ENCODE measurements around the gene RNLS.

RNLS gene

GRCh38 chr10:88528806-88529570 is 54.1 kb downstream of the RNLS start:
- no peak for ATAC-seq
- no peak for TF ChIP-seq ZNF8 (CRISPR knock-in tag; IDR thresholded peaks at IDR 0.05)
- no peak for TF ChIP-seq CREB5 (CRISPR knock-in tag; IDR thresholded peaks at IDR 0.05; ENCODE audit: low read depth)
- no peak for TF ChIP-seq ARNTL (CRISPR knock-in tag; IDR thresholded peaks at IDR 0.05; ENCODE audit: borderline replicate concordance, low read depth)
- no peak for TF ChIP-seq CSRNP3 (CRISPR knock-in tag; IDR thresholded peaks at IDR 0.05)
- TF ChIP-seq CSDC2 (CRISPR knock-in tag; IDR thresholded peaks at IDR 0.05) = no peak

DNA sequence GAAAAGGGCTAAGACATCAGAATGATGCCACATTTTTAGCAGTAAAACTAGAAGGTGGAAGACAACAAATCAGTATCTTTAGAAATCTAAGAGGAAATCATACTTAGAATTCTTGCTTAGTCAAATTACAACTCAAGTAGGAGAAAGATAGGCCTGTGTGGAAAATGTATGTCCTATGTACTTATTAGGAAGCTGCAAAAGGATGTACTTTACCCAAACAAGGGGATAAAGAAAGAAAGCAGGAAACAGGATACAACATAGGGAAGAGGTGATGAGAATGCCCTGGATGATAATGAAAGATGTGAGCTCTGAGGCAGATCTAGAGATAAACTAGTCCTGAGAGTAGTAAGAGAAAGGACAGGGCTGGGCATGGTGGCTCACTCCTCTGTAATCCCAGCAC is 54.9 kb downstream of the RNLS start:
- no peak for TF ChIP-seq POU6F1 (CRISPR knock-in tag; IDR thresholded peaks at IDR 0.05; ENCODE audit: borderline replicate concordance, low read depth)
- TF ChIP-seq CSDC2 (CRISPR knock-in tag; IDR thresholded peaks at IDR 0.05) = no peak
- TF ChIP-seq TSHZ2 (CRISPR knock-in tag; IDR thresholded peaks at IDR 0.05) = no peak
- TF ChIP-seq ZNF565 (CRISPR knock-in tag; conservative IDR thresholded peaks at IDR 0.05; ENCODE audit: low read depth) = no peak
- TF ChIP-seq ZC3H10 (CRISPR knock-in tag; IDR thresholded peaks at IDR 0.05) = no peak
- no peak for TF ChIP-seq GLIS3 (CRISPR knock-in tag; IDR thresholded peaks at IDR 0.05)
- no peak for TF ChIP-seq CREB5 (CRISPR knock-in tag; IDR thresholded peaks at IDR 0.05; ENCODE audit: low read depth)
- TF ChIP-seq RARB (CRISPR knock-in tag; IDR thresholded peaks at IDR 0.05) = no peak
- TF ChIP-seq PATZ1 (CRISPR knock-in tag; IDR thresholded peaks at IDR 0.05; ENCODE audit: borderline replicate concordance) = no peak
- no peak for TF ChIP-seq ZFP3 (CRISPR knock-in tag; IDR thresholded peaks at IDR 0.05)
- peak; percentile 47 for ATAC-seq

- no peak for ATAC-seq
- TF ChIP-seq TSHZ2 (CRISPR knock-in tag; IDR thresholded peaks at IDR 0.05) (no peak), ZNF70 (CRISPR knock-in tag; IDR thresholded peaks at IDR 0.05) (no peak), ZC3H10 (CRISPR knock-in tag; IDR thresholded peaks at IDR 0.05) (no peak)
These were observed 55.9 kb downstream of the RNLS start for GRCh38 chr10:88527245-88527644.

Data from SK-N-SH treated with all-trans-retinoic acid at 6 μM for 48 hours (cell line).